Tibial artery (tissue), 4 donors: Measurements from ENCODE around the gene DEUP1.

Source experiments
- DNase-seq, 2 donors: peaks; one replicate each; pipeline ENCODE4 v3.0.0-alpha.2; 2019
- H3K27ac ChIP-seq, 2 donors: fragments of 200-600 bp; sonication (generic) in 1 of 2; 1 replicate in 1 of 2; 2 replicates in 1 of 2; pipeline ENCODE4 v1.5.1; 2018 to 2019; ENCODE audit warnings: mild to moderate bottlenecking in 1 of 2
- H3K27me3 ChIP-seq, 2 donors: fragments of 200-600 bp; sonication (generic) in 1 of 2; one replicate each; pipeline versions ENCODE4 v1.5.1 to v1.6.0; 2016 to 2019
- H3K36me3 ChIP-seq, 3 donors: fragments of 200-600 bp; sonication (generic) in 2 of 3; one replicate each; pipeline ENCODE4 v1.5.1; 2016 to 2019; ENCODE audit warnings: mild to moderate bottlenecking in 2 of 3
- H3K4me1 ChIP-seq, 4 donors: fragments of 200-600 bp; sonication (generic) in 2 of 4; 1 replicate in 3 of 4; 2 replicates in 1 of 4; pipeline ENCODE4 v1.5.1; 2016 to 2019
- H3K4me3 ChIP-seq, 2 donors: fragments of 200-600 bp; sonication (generic) in 1 of 2; 1 replicate in 1 of 2; 2 replicates in 1 of 2; pipeline ENCODE4 v1.5.1; 2018 to 2019; ENCODE audit warnings: mild to moderate bottlenecking in 2 of 2
- H3K9me3 ChIP-seq, 3 donors: fragments of 200-600 bp; sonication (generic) in 1 of 3; one replicate each; pipeline ENCODE4 v1.5.1; 2016 to 2019
- intact Hi-C: fragments of 100-400 bp; cut with DNase I; formaldehyde crosslinking; loops from one replicate; pipeline ENCODE4 v1.15.0; 2023; ENCODE audit warnings: low total_unique reads
- TF ChIP-seq, protein P1 (sequence below), 2 experiments: fragments of 200-600 bp in 1 of 2; fragments of 450-650 bp in 1 of 2; IDR thresholded peaks; one replicate each; pipeline ENCODE4 v1.5.1; 2017 to 2019; ENCODE audit warnings: antibody characterized with exemption in 2 of 2, mild to moderate bottlenecking in 1 of 2, moderate library complexity in 1 of 2

Gene DEUP1

DNA sequence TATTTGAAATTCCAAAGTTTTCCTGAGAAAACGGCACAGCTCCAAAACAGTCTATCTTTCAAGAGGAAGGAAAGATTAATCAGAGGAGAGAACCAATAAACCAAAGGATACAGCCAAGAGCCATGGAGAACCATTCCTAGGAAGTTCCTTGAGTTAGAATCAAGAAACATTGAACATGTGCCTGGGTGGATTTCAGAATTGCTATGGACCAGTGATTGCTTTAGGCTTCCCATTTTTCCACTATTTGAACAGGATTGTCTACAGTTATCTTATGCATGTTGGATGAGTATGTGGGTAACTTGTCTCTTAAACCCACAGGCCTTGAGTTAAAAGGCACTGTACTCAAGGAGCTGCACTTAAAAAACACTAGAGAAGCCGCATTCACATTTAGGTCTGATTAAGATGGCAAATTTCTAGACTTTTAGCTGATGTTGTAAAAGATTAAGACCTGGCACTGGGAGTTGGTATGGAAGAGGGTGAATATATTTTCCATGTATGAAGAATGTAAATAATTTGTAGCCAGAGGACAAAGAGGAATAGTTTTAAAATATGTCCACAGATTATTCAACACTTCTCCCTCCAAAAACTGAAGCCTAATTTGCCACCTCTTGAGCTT, 11.2 kb upstream of the DEUP1 start:
- H3K9me3 ChIP-seq, result peaks cover 0 to 11% (median 11%) of the 10 kb centered on the region in 3 donors
- TF ChIP-seq, protein P1, sequence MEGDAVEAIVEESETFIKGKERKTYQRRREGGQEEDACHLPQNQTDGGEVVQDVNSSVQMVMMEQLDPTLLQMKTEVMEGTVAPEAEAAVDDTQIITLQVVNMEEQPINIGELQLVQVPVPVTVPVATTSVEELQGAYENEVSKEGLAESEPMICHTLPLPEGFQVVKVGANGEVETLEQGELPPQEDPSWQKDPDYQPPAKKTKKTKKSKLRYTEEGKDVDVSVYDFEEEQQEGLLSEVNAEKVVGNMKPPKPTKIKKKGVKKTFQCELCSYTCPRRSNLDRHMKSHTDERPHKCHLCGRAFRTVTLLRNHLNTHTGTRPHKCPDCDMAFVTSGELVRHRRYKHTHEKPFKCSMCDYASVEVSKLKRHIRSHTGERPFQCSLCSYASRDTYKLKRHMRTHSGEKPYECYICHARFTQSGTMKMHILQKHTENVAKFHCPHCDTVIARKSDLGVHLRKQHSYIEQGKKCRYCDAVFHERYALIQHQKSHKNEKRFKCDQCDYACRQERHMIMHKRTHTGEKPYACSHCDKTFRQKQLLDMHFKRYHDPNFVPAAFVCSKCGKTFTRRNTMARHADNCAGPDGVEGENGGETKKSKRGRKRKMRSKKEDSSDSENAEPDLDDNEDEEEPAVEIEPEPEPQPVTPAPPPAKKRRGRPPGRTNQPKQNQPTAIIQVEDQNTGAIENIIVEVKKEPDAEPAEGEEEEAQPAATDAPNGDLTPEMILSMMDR (IDR thresholded peaks at IDR 0.05), result no peak
- H3K4me3 ChIP-seq, result no peak overlapping the region
- intact Hi-C loops, result no loop called here
- H3K27me3 ChIP-seq, result no peaks in the 10 kb centered on the region
- H3K36me3 ChIP-seq, result no peaks in the 10 kb centered on the region
- DNase-seq, result no peak
- no peak overlapping the region for H3K27ac ChIP-seq
- no peaks in the 10 kb centered on the region for H3K4me1 ChIP-seq

DNA sequence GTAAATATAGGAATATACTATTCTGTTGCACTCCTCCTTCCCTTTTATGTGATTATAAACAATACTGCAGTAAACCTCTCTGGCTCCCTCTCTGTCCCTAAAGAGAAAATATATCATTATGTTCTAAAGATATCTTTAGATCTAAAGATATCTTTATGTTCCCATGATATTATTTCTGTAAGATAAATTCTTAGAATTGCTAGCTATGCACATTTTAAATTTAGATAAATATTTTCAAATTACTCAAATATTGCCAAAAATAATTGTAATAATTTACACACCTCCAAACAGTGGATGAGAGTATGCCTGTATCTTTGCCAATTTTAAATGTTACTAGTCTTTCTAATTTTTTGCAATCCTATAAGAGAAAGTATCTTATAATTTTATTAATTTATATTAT, 10.3 kb upstream of the DEUP1 start:
- TF ChIP-seq, protein P1 (IDR thresholded peaks at IDR 0.05), result no peak
- no peak for DNase-seq
- no peaks in the 10 kb centered on the region for H3K36me3 ChIP-seq
- H3K27ac ChIP-seq, result no peak overlapping the region
- H3K4me3 ChIP-seq, result no peak overlapping the region
- H3K9me3 ChIP-seq, result peaks cover 0 to 11% (median 7%) of the 10 kb centered on the region in 3 donors
- no peaks in the 10 kb centered on the region for H3K4me1 ChIP-seq
- intact Hi-C loops, result no loop called here
- no peaks in the 10 kb centered on the region for H3K27me3 ChIP-seq

DNA sequence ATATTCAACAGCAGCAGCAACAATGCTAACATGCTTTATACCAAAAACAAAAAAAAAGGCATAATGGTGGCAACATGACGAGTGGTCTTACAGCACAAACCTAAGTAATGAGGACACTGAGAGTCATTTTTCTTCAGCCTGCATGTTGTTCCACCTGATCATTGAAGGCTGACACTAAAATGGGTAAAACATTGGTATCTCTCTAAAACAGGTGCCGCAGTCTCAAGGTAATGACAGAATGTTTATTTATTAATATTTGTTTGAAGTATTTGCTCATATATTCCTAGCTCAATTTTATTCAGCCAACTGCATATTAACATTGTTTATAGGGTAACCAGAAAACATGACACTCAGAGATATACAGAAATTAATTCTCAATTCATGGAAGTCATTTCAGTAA, 8.3 kb upstream of the DEUP1 start:
- Histone ChIP-seq H3K27ac (no peak overlapping the region), H3K4me1 (no peaks in the 10 kb centered on the region), H3K4me3 (no peak overlapping the region), H3K36me3 (no peaks in the 10 kb centered on the region), H3K27me3 (no peaks in the 10 kb centered on the region), H3K9me3 (peaks cover 0 to 11% (median 7%) of the 10 kb centered on the region in 3 donors)
- DNase-seq, result no peak
- TF ChIP-seq, protein P1 (IDR thresholded peaks at IDR 0.05), result no peak
- intact Hi-C loops, result no loop called here

DNA sequence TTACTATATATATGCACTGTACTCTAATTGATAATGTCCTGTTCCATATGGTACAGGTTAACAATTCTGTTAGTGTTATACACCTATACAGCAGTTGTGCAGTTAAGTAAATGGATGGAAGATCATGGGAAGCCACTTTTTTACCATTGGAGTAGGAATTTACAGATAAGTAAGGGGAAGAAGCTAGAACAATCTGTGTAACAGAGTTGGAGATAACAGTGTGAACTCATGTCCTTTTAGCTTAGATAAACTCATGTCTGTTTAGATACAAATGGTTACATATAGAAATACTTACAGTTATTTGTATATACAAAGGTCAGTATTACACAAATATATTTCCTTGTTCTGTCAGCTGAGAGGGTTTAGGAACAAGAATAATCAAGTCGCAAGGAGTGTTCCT, 6.8 kb upstream of the DEUP1 start:
- no peak overlapping the region for H3K27ac ChIP-seq
- no peaks in the 10 kb centered on the region for H3K36me3 ChIP-seq
- no peaks in the 10 kb centered on the region for H3K4me1 ChIP-seq
- no peak for DNase-seq
- H3K4me3 ChIP-seq, result no peak overlapping the region
- TF ChIP-seq, protein P1 (IDR thresholded peaks at IDR 0.05), result no peak
- peaks cover 0 to 8% (median 7%) of the 10 kb centered on the region in 3 donors for H3K9me3 ChIP-seq
- no peaks in the 10 kb centered on the region for H3K27me3 ChIP-seq
- intact Hi-C loops, result no loop called here

DNA sequence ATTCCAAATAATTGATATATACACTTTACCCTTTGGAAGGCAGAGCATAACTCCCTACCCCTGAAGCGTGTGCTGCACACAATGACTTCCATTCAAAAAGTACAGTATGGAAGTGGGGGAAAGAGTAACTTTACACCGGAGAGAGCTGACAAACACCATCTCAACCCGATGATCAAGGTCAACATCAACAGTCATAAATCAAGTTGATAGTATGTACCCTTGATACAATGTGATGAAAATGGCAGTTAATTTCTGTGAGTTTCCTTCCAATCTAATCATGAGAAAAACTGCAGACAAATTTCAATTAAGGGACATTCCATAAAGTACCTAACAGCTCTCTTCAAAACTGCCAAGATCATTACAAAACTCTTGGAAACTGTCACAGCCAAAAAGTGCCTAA, 6.0 kb upstream of the DEUP1 start:
- intact Hi-C loops, result no loop called here
- no peaks in the 10 kb centered on the region for H3K36me3 ChIP-seq
- TF ChIP-seq, protein P1 (IDR thresholded peaks at IDR 0.05), result no peak
- H3K27me3 ChIP-seq, result no peaks in the 10 kb centered on the region
- H3K4me1 ChIP-seq, result no peaks in the 10 kb centered on the region
- DNase-seq, result no peak
- H3K9me3 ChIP-seq, result peaks cover 0 to 2% (median under 1%) of the 10 kb centered on the region in 3 donors
- H3K27ac ChIP-seq, result no peak overlapping the region
- H3K4me3 ChIP-seq, result no peak overlapping the region

DNA sequence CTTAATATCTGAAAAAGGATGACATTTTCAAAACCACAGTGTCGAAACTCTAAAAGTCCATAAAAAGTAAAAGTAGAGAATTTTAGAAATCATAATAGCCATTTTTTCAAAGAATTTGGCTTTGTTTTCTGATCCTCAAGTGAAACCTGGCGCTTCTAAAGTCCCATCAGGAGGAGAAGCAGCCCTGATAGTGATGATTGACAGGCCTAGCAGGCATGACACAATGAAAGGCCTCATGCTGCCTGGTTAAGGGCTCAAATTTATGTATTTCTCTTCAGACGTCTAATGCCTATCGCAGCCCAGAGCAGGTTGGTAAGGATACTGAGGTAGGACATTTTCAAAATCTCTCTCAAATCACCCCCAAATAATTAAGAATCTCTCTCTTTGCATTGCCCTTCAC, 3.9 kb upstream of the DEUP1 start:
- no peak overlapping the region for H3K4me3 ChIP-seq
- DNase-seq, result no peak
- H3K36me3 ChIP-seq, result no peaks in the 10 kb centered on the region
- TF ChIP-seq, protein P1 (IDR thresholded peaks at IDR 0.05), result no peak
- H3K4me1 ChIP-seq, result peaks cover 0 to 10% (median 5%) of the 10 kb centered on the region in 4 donors
- H3K27ac ChIP-seq, result no peak overlapping the region
- intact Hi-C loops, result no loop called here
- no peaks in the 10 kb centered on the region for H3K9me3 ChIP-seq
- peaks cover 0 to 8% of the 10 kb centered on the region in 2 donors for H3K27me3 ChIP-seq
